Endothelial cell (in vitro differentiated cells): ENCODE results near the gene RPL36. TPM values are rescaled to one million over a fixed set of nuclear protein-coding genes. Genes with fewer than 3 reads are reported as not detected.

Experiments used
- DNase-seq: peaks from one replicate; pipeline ENCODE4 v3.0.0; 2021; ENCODE audit warnings: low spot score
- H3K27ac Mint-ChIP-seq: one replicate; pipeline ENCODE4 v1.8.0; 2021; ENCODE audit warnings: mixed read lengths, inconsistent platforms; ENCODE audit not compliant: unreplicated experiment
- H3K27me3 Mint-ChIP-seq: one replicate; pipeline ENCODE4 v1.8.0; 2021; ENCODE audit warnings: mild to moderate bottlenecking, moderate library complexity, mixed read lengths, inconsistent platforms; ENCODE audit not compliant: unreplicated experiment
- H3K36me3 Mint-ChIP-seq: one replicate; pipeline ENCODE4 v1.8.0; 2021; ENCODE audit warnings: mild to moderate bottlenecking, low read depth, mixed read lengths, inconsistent platforms; ENCODE audit not compliant: unreplicated experiment
- H3K4me1 Mint-ChIP-seq: one replicate; pipeline ENCODE4 v1.8.0; 2021; ENCODE audit warnings: mild to moderate bottlenecking, mixed read lengths, inconsistent platforms; ENCODE audit not compliant: unreplicated experiment
- H3K4me3 Mint-ChIP-seq: one replicate; pipeline ENCODE4 v1.8.0; 2021; ENCODE audit warnings: mild to moderate bottlenecking, mixed read lengths, inconsistent platforms; ENCODE audit not compliant: unreplicated experiment
- H3K9me3 Mint-ChIP-seq: one replicate; pipeline ENCODE4 v1.8.0; 2021; ENCODE audit warnings: mixed read lengths, inconsistent platforms; ENCODE audit not compliant: unreplicated experiment
- CTCF ChIP-seq: fragments of 200-600 bp; sonication (generic); IDR thresholded peaks from one replicate; pipeline ENCODE4 v1.5.0; 2021; ENCODE audit warnings: antibody characterized with exemption; ENCODE audit not compliant: unreplicated experiment
- total RNA-seq: library from RNA; stranded (reverse); fragmentation: NEBNext Ultra II Directional; extraction: Animal tissue kit (Norgen Biotek cat#: 25700); gene quantifications from one replicate; pipeline ENCODE4 v1.2.1, GENCODE V29; 2021; ENCODE audit not compliant: unreplicated experiment

The RPL36 gene
- total RNA-seq, 1 donor from 2014 or later, result 910 TPM

- Mint-ChIP-seq H3K4me3 (peak overlapping the region; percentile 94), H3K27ac (peak overlapping the region; percentile 97), H3K9me3 (no peaks in the 10 kb centered on the region), H3K36me3 (peaks cover 13% of the 10 kb centered on the region), H3K27me3 (peaks cover 24% of the 10 kb centered on the region), H3K4me1 (peaks cover 30% of the 10 kb centered on the region)
- no peak for DNase-seq
- TF ChIP-seq CTCF, result no peak
Observed at GRCh38 chr19:5680084-5680436, 10.0 kb upstream of the RPL36 start.

DNA sequence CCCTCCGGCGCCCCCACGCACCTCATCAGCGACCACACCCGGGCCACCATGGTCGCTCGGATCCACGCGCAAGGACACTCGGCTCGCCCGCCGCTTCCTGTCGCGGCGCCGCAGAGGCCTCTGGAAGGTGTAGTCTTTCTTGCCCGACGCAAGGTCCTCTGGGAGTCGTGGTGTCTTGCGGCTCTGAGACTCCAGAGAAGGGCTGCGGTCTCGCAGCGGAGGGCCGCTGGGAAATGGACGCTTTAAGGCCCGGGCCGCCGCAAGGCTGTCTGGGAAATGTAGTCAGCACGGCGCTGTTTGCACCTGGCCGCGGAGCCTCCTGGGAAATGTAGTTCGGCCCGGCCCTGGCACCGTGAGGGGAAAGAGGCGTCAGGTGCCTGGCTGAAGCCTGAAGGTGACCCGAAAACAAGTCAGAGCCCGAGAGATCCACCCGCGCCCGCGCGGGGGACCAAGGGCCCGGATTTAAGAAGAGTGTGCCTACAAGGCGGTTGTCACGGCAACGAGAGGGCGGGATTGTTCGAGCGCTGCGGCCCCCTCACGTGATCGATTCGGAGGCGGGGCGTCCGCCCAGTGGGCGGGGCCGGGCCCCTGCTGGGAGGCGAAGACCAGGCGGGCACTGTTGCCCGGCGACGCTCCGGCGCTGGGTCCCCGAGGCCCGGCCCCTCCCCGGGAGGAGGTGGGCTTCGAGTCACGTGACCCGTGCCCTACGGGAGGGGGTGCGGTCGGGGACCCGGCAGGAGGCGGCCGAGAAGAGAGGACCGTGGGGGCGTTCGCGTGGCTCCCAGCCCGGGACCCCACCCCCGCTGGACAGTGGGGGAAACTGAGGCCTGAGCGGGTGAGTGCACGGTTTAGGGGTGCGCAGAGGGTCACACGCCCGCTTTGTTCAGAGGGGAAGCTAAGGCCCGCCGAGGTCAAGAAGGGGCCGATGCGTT, 9.4 kb upstream of the RPL36 start, which contains the start of the genes HSD11B1L and MICOS13:
HSD11B1L (plus strand) TSS at position 591 of the 932 bp plus-strand sequence. CDS start 3,806 bp downstream, outside the sequence.
MICOS13 (minus strand) TSS at position 80 of the 932 bp plus-strand sequence; CDS start at position 50, 30 bp downstream.
- DNase-seq, result peak; percentile 98
- TF ChIP-seq CTCF, result no peak
- Mint-ChIP-seq H3K27me3 (peaks cover 26% of the 10 kb centered on the region), H3K4me3 (peak within 1 kb of the TSS; percentile 94), H3K9me3 (no peaks in the 10 kb centered on the region), H3K27ac (peak within 1 kb of the TSS; percentile 97), H3K4me1 (peaks cover 24% of the 10 kb centered on the region), H3K36me3 (peaks cover 10% of the 10 kb centered on the region)

DNA sequence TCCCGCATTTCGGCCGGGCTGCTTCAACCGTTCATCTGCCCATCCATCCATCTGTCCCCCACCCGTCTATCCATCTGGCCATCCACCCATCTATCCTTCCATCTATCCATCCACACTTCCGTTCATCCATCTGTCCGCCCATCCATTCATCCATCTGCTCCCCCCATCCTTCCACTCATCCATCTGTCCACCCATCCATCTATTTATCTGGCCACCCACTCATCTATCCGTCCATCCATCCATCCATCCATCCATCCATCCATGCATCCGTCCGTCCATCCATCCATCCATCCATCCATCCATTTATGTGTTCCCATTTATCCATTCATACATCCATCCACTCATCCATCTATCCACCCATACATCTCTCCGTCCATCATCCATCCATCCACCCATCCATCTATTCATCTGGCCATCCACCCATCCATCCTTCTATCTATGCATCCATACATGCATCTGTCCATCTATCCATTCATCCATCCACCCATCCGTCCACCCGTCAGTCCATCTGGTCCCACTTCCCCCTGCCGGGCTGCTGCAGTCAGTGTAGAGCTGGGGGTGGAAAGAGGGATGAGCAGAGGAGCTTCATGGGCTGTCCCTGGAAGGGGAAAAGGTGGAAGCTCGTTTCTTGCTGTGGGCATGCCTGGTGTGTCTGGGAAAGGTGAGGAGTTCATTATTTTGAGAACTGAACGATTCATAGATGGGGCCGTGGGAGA, 8.5 kb upstream of the RPL36 start:
- Mint-ChIP-seq H3K4me1 (peaks cover 21% of the 10 kb centered on the region), H3K9me3 (no peaks in the 10 kb centered on the region), H3K27ac (peak overlapping the region; percentile 91), H3K27me3 (peaks cover 26% of the 10 kb centered on the region), H3K36me3 (peaks cover 9% of the 10 kb centered on the region), H3K4me3 (peak overlapping the region; percentile 93)
- TF ChIP-seq CTCF, result no peak
- no peak for DNase-seq

GRCh38 chr19:5682107-5682482, 8.0 kb upstream of the RPL36 start:
- DNase-seq, result no peak
- Mint-ChIP-seq H3K9me3 (no peaks in the 10 kb centered on the region), H3K27me3 (peaks cover 26% of the 10 kb centered on the region), H3K4me1 (peaks cover 21% of the 10 kb centered on the region), H3K36me3 (peaks cover 9% of the 10 kb centered on the region), H3K4me3 (peak overlapping the region; percentile 93), H3K27ac (no peak overlapping the region)
- no peak for TF ChIP-seq CTCF
